IPS-18c (cell line): ENCODE data around the gene TGM3.

Experiments
- H3K4me3 ChIP-seq: 2 replicates; pipeline ENCODE4 v1.7.0; 2013; ENCODE audit warnings: low read depth, mild to moderate bottlenecking, low read length, moderate library complexity; ENCODE audit not compliant: insufficient read depth
- H3K9me3 ChIP-seq: one replicate; pipeline ENCODE4 v1.6.1; 2013; ENCODE audit warnings: mild to moderate bottlenecking, low read length, moderate library complexity; ENCODE audit not compliant: control insufficient read depth, insufficient read depth

Gene TGM3

GRCh38 chr20:2299301-2299700 is 3.5 kb downstream of the TGM3 start:
- no peak overlapping the region for H3K4me3 ChIP-seq
- no peaks in the 10 kb centered on the region for H3K9me3 ChIP-seq

DNA sequence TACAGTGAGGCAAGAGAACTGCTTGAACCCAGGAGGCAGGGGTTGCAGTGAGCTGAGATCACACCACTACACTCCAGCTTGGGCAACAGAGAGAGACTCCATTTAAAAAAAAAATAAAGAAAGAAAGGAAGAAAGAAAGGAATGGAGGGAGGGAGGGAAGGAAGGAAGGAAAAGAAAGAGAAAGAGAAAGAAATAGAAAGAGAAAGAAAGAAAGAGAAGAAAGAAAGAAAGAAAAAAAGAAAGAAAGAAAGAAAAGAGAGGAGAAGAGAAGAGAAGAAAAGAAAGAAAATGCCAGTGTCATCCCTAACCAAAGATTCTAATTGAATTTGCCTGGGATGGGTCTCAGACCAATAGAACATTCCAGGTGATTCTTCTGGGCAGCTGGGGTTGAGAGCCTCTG is 4.2 kb downstream of the TGM3 start:
- no peaks in the 10 kb centered on the region for H3K9me3 ChIP-seq

GRCh38 chr20:2300420-2300819 is 4.6 kb downstream of the TGM3 start:
- H3K9me3 ChIP-seq: no peaks in the 10 kb centered on the region
- no peak overlapping the region for H3K4me3 ChIP-seq

More for the DNA sequence above, 4.2 kb downstream of the TGM3 start:
- no peak overlapping the region for H3K4me3 ChIP-seq

DNA sequence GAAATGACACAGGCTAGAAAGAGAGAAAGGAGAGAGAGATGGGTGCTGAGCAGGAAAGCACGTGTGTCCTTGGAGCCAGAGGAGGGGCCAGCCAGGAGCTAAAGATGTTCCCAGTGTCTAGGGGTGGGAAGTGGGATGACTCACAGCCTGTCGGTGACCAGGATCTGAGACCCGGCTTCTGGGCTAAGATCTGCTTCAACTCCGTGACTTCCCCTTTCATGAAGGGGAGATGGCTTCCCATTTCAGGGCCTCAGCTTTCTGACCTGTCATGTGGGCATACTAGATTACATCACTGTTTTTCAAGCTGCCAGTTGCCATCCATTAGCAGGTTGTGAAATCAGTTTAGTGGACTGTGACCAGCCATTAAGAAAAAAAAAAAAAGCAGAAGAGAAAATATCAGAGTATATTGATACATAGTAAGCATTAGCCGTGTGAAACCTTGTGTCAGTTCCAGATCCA is 5.4 kb downstream of the TGM3 start:
- no peak overlapping the region for H3K4me3 ChIP-seq
- no peaks in the 10 kb centered on the region for H3K9me3 ChIP-seq

GRCh38 chr20:2302384-2303060 is 6.7 kb downstream of the TGM3 start:
- no peaks in the 10 kb centered on the region for H3K9me3 ChIP-seq
- no peak overlapping the region for H3K4me3 ChIP-seq

DNA sequence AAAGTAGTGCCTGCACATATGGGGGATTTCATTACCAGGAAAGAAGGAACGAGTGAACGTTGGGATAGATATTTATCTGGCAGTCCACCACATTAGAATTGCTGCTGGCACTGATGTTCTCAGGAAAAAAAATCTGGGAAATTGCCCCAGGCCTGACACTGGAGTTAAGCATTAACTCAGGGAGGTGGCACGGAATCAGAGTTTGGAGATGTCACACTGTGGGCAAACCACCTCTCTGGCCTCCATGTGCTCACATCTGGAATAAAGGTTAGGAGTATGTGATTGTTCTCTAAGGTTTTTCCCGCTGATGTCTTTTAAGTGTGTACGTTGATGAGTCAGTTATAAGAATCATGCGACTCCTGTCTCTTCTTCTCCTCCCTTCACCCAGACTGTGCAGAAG is 7.9 kb downstream of the TGM3 start:
- no peak overlapping the region for H3K4me3 ChIP-seq
- H3K9me3 ChIP-seq: no peaks in the 10 kb centered on the region

DNA sequence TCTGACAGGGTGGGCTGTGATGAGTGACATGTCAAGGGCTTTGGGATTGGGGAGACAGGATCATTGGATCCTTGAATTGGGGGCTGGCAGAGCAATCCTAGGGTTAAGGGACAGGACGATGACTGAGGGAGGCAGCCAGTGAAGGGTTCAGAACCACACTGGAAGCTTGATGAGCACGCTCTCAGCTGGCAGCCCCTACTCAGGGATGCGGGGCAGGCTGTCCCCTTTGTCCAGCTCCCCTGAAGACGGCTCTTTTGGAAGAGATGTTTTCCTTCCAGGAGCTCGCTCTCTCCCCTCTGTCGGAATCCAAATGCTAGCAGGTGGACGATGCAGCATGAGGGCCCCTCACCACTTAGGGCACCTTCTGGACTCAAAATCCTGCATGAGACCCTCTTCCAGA is 8.4 kb downstream of the TGM3 start:
- no peaks in the 10 kb centered on the region for H3K9me3 ChIP-seq
- no peak overlapping the region for H3K4me3 ChIP-seq

DNA sequence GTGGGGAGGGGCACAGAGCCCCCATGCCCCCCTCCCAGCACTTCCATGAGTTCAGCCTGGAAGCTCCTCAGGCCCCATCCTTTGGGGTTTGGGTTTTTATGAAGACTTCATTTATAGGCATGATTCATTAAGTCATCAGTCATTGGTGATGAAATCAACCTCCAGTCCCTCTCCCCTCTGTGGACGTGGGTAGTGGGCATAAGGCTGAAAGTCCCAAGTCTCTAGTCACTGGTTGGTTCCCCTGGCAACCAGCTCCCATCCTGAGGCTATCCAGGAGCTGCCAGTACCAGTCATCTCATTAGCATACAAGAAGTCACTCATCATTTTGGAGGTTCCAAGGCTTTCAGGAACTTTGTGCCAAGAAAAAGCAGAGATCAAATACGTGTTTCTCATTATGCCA is 9.2 kb downstream of the TGM3 start:
- Histone ChIP-seq H3K9me3 (no peaks in the 10 kb centered on the region), H3K4me3 (no peak overlapping the region)

- H3K4me3 ChIP-seq: no peak overlapping the region
- H3K9me3 ChIP-seq: no peaks in the 10 kb centered on the region
Measured at GRCh38 chr20:2305479-2305878, 9.7 kb downstream of the TGM3 start.

GRCh38 chr20:2305946-2306345 is 10.1 kb downstream of the TGM3 start:
- Histone ChIP-seq H3K4me3 (no peak overlapping the region), H3K9me3 (no peaks in the 10 kb centered on the region)

GRCh38 chr20:2307136-2307535 is 11.3 kb downstream of the TGM3 start:
- Histone ChIP-seq H3K9me3 (no peaks in the 10 kb centered on the region), H3K4me3 (no peak overlapping the region)

DNA sequence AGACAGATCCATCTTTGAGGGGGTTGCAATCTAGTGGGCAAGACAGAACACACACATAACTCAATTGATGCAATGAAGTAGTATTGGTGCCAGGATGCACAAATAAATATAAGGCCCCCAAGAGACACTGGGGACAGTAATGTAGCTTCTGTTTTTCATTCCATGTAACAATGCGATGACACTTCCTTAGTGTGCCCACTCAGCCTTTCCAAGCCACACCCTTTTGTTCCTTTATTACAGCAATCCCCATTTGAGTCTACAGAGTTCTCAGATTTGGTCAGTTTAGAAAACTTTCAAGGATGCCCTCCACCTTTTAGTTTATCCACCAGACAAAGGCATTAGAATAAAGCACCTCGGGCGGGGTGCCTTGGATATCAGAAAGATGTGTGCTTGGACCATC is 15.5 kb downstream of the TGM3 start:
- H3K9me3 ChIP-seq: no peaks in the 10 kb centered on the region

DNA sequence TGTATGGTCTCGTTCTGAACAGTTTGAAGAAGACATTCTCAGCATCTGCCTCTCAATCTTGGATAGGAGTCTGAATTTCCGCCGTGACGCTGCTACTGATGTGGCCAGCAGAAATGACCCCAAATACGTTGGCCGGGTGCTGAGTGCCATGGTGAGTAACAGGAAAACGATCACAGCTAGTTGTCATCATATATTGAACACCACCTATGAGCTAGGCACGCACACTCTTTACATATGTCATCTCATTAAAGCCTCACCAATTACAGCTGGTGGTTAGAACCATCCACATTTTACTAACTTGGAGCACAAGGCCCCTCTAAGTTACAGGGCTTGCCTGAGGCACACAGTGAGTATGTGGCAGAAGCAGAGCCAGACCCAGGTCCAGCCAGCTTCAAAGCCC is 17.1 kb downstream of the TGM3 start:
- Histone ChIP-seq H3K9me3 (no peaks in the 10 kb centered on the region), H3K4me3 (no peak overlapping the region)

More for the DNA sequence above, 15.5 kb downstream of the TGM3 start:
- no peak overlapping the region for H3K4me3 ChIP-seq

- no peak overlapping the region for H3K4me3 ChIP-seq
- H3K9me3 ChIP-seq: no peaks in the 10 kb centered on the region
Measured at GRCh38 chr20:2313316-2313715, 17.5 kb downstream of the TGM3 start.

DNA sequence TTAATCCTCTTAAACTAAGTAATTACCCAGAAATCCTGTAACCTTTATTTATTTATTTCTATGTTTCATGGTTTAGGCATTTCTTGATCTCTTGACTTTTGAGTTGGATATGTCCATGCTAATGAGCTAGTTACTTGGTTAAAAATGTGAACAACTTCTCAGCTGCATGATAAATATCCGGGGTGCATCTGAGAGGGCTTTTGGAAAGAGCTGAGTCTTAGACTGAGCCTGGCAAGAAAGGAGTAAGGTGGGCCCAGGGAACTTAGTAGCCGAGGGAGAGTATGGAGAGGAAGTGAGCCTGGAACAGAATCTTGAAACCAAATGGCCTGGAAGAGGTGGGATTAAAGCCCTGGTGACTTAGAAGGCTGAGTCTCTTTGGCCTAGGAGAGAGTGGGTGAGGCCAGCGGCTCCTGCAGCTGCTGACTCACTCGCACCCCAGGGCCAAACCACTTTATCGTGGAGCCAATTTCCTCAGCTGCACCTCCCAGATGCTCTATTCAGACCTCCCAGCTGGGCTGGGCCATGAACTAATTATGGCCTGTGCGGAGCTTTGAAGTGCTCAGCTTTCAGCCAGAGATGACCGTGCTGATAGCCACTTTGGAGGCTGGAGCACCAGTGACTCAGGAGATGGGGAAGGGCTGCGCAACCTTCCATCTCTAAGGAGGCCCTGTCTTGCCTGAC is 19.1 kb downstream of the TGM3 start:
- no peak overlapping the region for H3K4me3 ChIP-seq

DNA sequence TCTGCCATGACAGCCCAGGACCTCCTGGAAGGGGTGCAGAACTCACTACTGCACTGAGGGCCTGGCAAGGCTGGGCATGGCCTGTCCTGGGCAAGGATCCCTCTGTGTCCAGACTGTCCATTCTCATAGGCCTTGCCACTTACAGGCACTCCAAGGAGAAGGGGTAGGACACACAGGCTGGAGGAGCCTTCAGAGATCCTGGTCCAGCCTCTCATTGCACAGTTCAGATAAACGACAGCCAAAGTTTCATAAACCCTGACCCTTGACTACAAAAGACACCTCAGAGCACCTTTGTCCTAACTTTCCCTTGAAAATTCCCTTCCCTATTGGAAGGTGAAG is 19.6 kb downstream of the TGM3 start:
- Histone ChIP-seq H3K4me3 (no peak overlapping the region), H3K9me3 (no peaks in the 10 kb centered on the region)

More for the DNA sequence above, 19.1 kb downstream of the TGM3 start:
- H3K9me3 ChIP-seq: no peaks in the 10 kb centered on the region

GRCh38 chr20:2316847-2317495 is 21.2 kb downstream of the TGM3 start:
- no peaks in the 10 kb centered on the region for H3K9me3 ChIP-seq
- H3K4me3 ChIP-seq: no peak overlapping the region
